ENCODE results near the gene MYBPHL. TPM values are rescaled to one million over a fixed set of nuclear protein-coding genes. Genes with fewer than 3 reads are reported as not detected.

Gene MYBPHL
- total and polyA plus RNA-seq, 2 of the 13 experiments (the other 11 are each of a cell fraction or from before 2014, with no cell fraction given): 3.7 to 3.8 TPM

GRCh38 chr1:109298666-109299557, 7.9 kb downstream of the MYBPHL start (continued):
- TF ChIP-seq ZNF276 (CRISPR knock-in tag; IDR thresholded peaks at IDR 0.05; ENCODE audit: low read depth) (peak; percentile 46; the same call in 1 of the 2 replicates), TFDP1 (CRISPR knock-in tag; IDR thresholded peaks at IDR 0.05; ENCODE audit: borderline replicate concordance) (peak; percentile 90; the same call in 1 of the 2 replicates), HINFP (CRISPR knock-in tag; IDR thresholded peaks at IDR 0.05; ENCODE audit: low read depth) (peak; percentile 30; the same call in 1 of the 2 replicates), SRF (IDR thresholded peaks at IDR 0.05; ENCODE audit: low read depth, low read length) (no peak), PAF1 (CRISPR knock-in tag; IDR thresholded peaks at IDR 0.05) (no peak), CHD2 (IDR thresholded peaks at IDR 0.05; ENCODE audit: low read depth, low read length) (peak; percentile 46; the same call in 1 of the 2 replicates), ZBTB3 (CRISPR knock-in tag; IDR thresholded peaks at IDR 0.05; ENCODE audit: borderline replicate concordance, low read depth) (peak; percentile 52; the same call in 1 of the 2 replicates), NR1H2 (CRISPR knock-in tag; IDR thresholded peaks at IDR 0.05; ENCODE audit: borderline replicate concordance, low read depth) (no peak), SKI (IDR thresholded peaks at IDR 0.05; ENCODE audit: partially characterized antibody) (peak; percentile 64), ZNF605 (CRISPR knock-in tag; IDR thresholded peaks at IDR 0.05) (peak; percentile 57; the same call in 1 of the 2 replicates), ZNF124 (CRISPR knock-in tag; IDR thresholded peaks at IDR 0.05) (peak; percentile 38; the same call in 1 of the 2 replicates), RBFOX2 (IDR thresholded peaks at IDR 0.05; ENCODE audit: low read depth, low read length) (0 out of 2 replicates have a peak, but pooled peaks have one; percentile 39), JUN (CRISPR knock-in tag; IDR thresholded peaks at IDR 0.05) (peak; percentile 75), ZNF101 (CRISPR knock-in tag; IDR thresholded peaks at IDR 0.05; ENCODE audit: borderline replicate concordance, low read depth) (0 out of 2 replicates have a peak, but pooled peaks have one; percentile 51), FOXA3 (CRISPR knock-in tag; IDR thresholded peaks at IDR 0.05) (peak; percentile 96), MEIS1 (CRISPR knock-in tag; IDR thresholded peaks at IDR 0.05; ENCODE audit: borderline replicate concordance) (peak; percentile 82; the same call in 1 of the 2 replicates), ZNF547 (CRISPR knock-in tag; IDR thresholded peaks at IDR 0.05) (peak; percentile 56; the same call in 1 of the 2 replicates), SMAD3 (CRISPR knock-in tag; IDR thresholded peaks at IDR 0.05) (no peak; the same call in none of the 2 replicates), ZSCAN9 (CRISPR knock-in tag; IDR thresholded peaks at IDR 0.05; ENCODE audit: borderline replicate concordance) (0 out of 2 replicates have a peak, but pooled peaks have one; percentile 59), ZFP90 (CRISPR knock-in tag; IDR thresholded peaks at IDR 0.05; ENCODE audit: borderline replicate concordance) (0 out of 2 replicates have a peak, but pooled peaks have one; percentile 54), MZF1 (CRISPR knock-in tag; IDR thresholded peaks at IDR 0.05; ENCODE audit: borderline replicate concordance) (no peak), TRIM24 (CRISPR knock-in tag; IDR thresholded peaks at IDR 0.05) (peak; percentile 70; the same call in 1 of the 2 replicates), KDM5B (CRISPR knock-in tag; IDR thresholded peaks at IDR 0.05; ENCODE audit: borderline replicate concordance) (peak; percentile 68; the same call in 1 of the 2 replicates)
